Left ventricle myocardium inferior (tissue), 1 donor: Measurements from ENCODE around the gene CTSO. TPM values are rescaled to one million over a fixed set of nuclear protein-coding genes. Genes with fewer than 3 reads are reported as not detected.
"Not testable (repeated sequence)": the region's sequence is repeated elsewhere in the genome, so short reads cannot be mapped to it uniquely, and the experiment has no call there.

ENCODE experiments used
- DNase-seq: peaks from one replicate; pipeline ENCODE4 v3.0.0-alpha.2; 2020
- H3K27ac ChIP-seq: fragments of 200-600 bp; replicated peaks from 2 replicates; pipeline ENCODE4 v1.8.0; 2021
- H3K27me3 ChIP-seq: fragments of 200-600 bp; 2 replicates; pipeline ENCODE4 v1.8.0; 2021; ENCODE audit warnings: low read depth
- H3K36me3 ChIP-seq: fragments of 200-600 bp; 2 replicates; pipeline ENCODE4 v1.8.0; 2021
- H3K4me1 ChIP-seq: fragments of 200-600 bp; 2 replicates; pipeline ENCODE4 v1.8.0; 2021
- H3K4me3 ChIP-seq: fragments of 200-600 bp; 2 replicates; pipeline ENCODE4 v1.8.0; 2021; ENCODE audit warnings: mild to moderate bottlenecking, moderate library complexity
- H3K9me3 ChIP-seq: fragments of 200-600 bp; replicated peaks from 2 replicates; pipeline ENCODE4 v1.8.0; 2021
- intact Hi-C: fragments of 100-400 bp; cut with micrococcal nuclease; formaldehyde crosslinking; loops from one replicate; pipeline ENCODE4 v1.11.0; 2022
- total RNA-seq: library from RNA; stranded (reverse); fragmentation: NEBNext Ultra II Directional; extraction: Animal tissue kit (Norgen Biotek cat#: 25700); gene quantifications from one replicate; pipeline ENCODE4 v1.2.1, GENCODE V29; 2021
- TF ChIP-seq, protein P1 (sequence below): fragments of 200-600 bp; IDR thresholded peaks from 2 replicates; pipeline ENCODE4 v1.8.0; 2021; ENCODE audit warnings: antibody characterized with exemption, mild to moderate bottlenecking, borderline replicate concordance
- donor health status: DM: no; HTN: yes; CAD: no; lungs with severe emphysema.

The CTSO gene
- total RNA-seq, 1 donor from 2014 or later: 5.8 TPM

- Histone ChIP-seq H3K27me3 (no peaks in the 10 kb centered on the region), H3K27ac (no peak overlapping the region), H3K4me3 (no peak overlapping the region), H3K4me1 (peaks cover 11% of the 10 kb centered on the region), H3K9me3 (no peaks in the 10 kb centered on the region), H3K36me3 (no peaks in the 10 kb centered on the region)
- TF ChIP-seq, protein P1, sequence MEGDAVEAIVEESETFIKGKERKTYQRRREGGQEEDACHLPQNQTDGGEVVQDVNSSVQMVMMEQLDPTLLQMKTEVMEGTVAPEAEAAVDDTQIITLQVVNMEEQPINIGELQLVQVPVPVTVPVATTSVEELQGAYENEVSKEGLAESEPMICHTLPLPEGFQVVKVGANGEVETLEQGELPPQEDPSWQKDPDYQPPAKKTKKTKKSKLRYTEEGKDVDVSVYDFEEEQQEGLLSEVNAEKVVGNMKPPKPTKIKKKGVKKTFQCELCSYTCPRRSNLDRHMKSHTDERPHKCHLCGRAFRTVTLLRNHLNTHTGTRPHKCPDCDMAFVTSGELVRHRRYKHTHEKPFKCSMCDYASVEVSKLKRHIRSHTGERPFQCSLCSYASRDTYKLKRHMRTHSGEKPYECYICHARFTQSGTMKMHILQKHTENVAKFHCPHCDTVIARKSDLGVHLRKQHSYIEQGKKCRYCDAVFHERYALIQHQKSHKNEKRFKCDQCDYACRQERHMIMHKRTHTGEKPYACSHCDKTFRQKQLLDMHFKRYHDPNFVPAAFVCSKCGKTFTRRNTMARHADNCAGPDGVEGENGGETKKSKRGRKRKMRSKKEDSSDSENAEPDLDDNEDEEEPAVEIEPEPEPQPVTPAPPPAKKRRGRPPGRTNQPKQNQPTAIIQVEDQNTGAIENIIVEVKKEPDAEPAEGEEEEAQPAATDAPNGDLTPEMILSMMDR: no peak
- no peak for DNase-seq
- intact Hi-C loops: no loop called here
Observed at GRCh38 chr4:155904331-155904730, 49.3 kb downstream of the CTSO start.

GRCh38 chr4:155903453-155903852, 50.2 kb downstream of the CTSO start, which contains the start of gene TDO2:
TDO2 (plus strand) TSS chr4:155903696; CDS start chr4:155903759, 63 bp downstream.
- Histone ChIP-seq H3K36me3 (no peaks in the 10 kb centered on the region), H3K4me3 (no peak within 1 kb of the TSS), H3K27me3 (no peaks in the 10 kb centered on the region), H3K27ac (no peak within 1 kb of the TSS), H3K9me3 (peaks cover 6% of the 10 kb centered on the region), H3K4me1 (peaks cover 11% of the 10 kb centered on the region)
- intact Hi-C loops: no loop called here
- TF ChIP-seq, protein P1: no peak
- DNase-seq: no peak

DNA sequence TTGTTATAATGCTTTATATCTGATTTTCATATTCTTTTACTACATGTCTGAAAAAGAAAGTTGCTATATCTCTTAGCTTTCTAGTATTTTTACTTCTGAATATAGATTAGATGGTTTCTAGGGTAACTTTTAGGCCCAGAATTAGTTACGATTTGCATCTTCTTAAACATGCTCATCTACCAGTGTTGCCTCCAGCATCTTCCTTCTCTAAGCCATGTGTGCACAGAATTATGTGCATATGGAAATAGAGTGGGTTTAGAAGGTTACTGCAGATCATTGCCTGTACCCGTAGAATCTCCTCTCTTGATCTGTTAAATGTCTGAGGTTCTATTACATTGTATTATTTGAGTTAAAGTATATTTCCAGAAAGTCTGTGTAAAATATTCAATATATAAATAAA, 52.7 kb downstream of the CTSO start:
- H3K27ac ChIP-seq: no peak overlapping the region
- H3K27me3 ChIP-seq: no peaks in the 10 kb centered on the region
- no peak overlapping the region for H3K4me3 ChIP-seq
- peaks cover 11% of the 10 kb centered on the region for H3K4me1 ChIP-seq
- peaks cover 14% of the 10 kb centered on the region for H3K9me3 ChIP-seq
- H3K36me3 ChIP-seq: no peaks in the 10 kb centered on the region
- TF ChIP-seq, protein P1: no peak
- DNase-seq: no peak
- intact Hi-C loops: no loop called here

DNA sequence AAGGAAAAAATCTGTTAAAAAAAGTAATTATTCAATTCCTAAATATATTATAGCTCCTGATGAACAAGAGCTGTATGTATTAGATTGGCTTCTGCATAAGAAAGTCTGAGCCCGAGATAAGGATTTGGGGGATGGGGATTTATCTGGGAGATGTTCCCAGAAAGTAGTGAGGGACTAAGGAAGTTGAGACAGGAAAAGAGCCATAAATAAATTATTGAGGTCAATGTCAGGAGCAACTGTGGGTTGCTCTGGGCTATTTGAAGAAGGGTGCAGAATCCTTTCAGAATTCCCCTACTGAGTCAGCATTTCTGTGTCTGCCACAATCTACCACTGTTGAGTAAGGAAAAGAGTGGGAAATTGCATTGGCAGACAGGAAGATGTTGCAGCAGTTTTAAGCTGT, 53.3 kb downstream of the CTSO start:
- Histone ChIP-seq H3K4me3 (no peak overlapping the region), H3K27ac (no peak overlapping the region)
- no peak for DNase-seq

DNA sequence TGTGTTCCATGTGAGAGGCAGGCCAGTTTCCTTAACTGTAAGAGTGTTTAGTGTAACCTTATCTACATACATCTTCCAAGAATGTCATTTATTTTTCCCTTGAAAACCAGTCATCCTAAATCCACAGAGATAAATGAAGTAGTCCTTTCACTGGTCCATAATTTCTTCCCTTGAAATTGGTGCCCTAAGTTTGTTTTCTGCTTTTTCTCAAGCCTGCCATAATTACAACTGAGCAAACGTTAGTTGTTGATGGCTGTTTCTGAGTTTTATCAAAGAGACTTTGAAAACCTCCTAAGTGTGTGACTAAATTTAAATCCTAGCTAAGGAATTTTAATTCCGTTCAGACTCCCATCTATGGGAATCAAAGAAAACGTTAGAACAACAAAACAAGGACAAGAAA, 53.8 kb downstream of the CTSO start:
- H3K27me3 ChIP-seq: no peaks in the 10 kb centered on the region
- no peak overlapping the region for H3K27ac ChIP-seq
- no peaks in the 10 kb centered on the region for H3K36me3 ChIP-seq

More for the DNA sequence above, 53.3 kb downstream of the CTSO start:
- H3K27me3 ChIP-seq: no peaks in the 10 kb centered on the region
- TF ChIP-seq, protein P1: no peak
- peaks cover 14% of the 10 kb centered on the region for H3K9me3 ChIP-seq
- intact Hi-C loops: no loop called here
- peaks cover 11% of the 10 kb centered on the region for H3K4me1 ChIP-seq
- H3K36me3 ChIP-seq: no peaks in the 10 kb centered on the region

GRCh38 chr4:155898371-155898770, 55.3 kb downstream of the CTSO start:
- DNase-seq, H3K36me3 ChIP-seq, intact Hi-C loops, H3K4me3 ChIP-seq, H3K27me3 ChIP-seq, H3K27ac ChIP-seq: not testable (repeated sequence)
- H3K4me1 ChIP-seq: peaks cover 11% of the 10 kb centered on the region
- peaks cover 14% of the 10 kb centered on the region for H3K9me3 ChIP-seq

More for the DNA sequence above, 53.8 kb downstream of the CTSO start:
- Histone ChIP-seq H3K4me3 (no peak overlapping the region), H3K4me1 (peaks cover 11% of the 10 kb centered on the region), H3K9me3 (peaks cover 14% of the 10 kb centered on the region)
- TF ChIP-seq, protein P1: no peak
- no peak for DNase-seq
- intact Hi-C loops: no loop called here
